Measurements from ENCODE around the gene MTF2. TPM values are rescaled to one million over a fixed set of nuclear protein-coding genes. Genes with fewer than 3 reads are reported as not detected.

MTF2 gene
- total RNA-seq, 1 donor from 2014 or later = 20.0 TPM

DNA sequence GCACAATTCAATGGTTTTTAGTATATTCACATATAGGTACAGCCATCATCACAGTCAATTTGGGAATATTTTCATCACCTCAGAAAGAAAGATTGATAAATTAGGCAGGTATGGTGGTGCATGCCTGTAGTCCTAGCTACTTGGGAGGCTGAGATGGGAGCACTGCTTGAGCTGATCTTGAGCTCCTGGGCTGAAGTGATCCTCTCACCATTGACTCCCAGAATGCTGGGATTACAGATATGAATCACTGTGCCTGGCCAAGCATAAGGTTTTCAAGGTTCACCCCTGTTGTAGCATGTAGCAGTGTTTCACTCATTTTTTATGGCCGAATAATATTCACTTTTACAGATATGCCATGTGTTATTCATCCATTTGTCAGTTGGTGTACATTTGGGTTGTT is 44.7 kb upstream of the MTF2 start:
- no peak for DNase-seq (ENCODE audit: low spot score)
- Mint-ChIP-seq H3K4me1 (ENCODE audit: low read depth) (no peaks in the 10 kb centered on the region), H3K9me3 (ENCODE audit: low read depth) (no peaks in the 10 kb centered on the region), H3K36me3 (ENCODE audit: low read depth) (no peaks in the 10 kb centered on the region), H3K27me3 (ENCODE audit: low read depth) (no peaks in the 10 kb centered on the region), H3K27ac (ENCODE audit: unreplicated experiment) (no peak overlapping the region), H3K4me3 (ENCODE audit: unreplicated experiment) (no peak overlapping the region)
- TF ChIP-seq, protein P1, sequence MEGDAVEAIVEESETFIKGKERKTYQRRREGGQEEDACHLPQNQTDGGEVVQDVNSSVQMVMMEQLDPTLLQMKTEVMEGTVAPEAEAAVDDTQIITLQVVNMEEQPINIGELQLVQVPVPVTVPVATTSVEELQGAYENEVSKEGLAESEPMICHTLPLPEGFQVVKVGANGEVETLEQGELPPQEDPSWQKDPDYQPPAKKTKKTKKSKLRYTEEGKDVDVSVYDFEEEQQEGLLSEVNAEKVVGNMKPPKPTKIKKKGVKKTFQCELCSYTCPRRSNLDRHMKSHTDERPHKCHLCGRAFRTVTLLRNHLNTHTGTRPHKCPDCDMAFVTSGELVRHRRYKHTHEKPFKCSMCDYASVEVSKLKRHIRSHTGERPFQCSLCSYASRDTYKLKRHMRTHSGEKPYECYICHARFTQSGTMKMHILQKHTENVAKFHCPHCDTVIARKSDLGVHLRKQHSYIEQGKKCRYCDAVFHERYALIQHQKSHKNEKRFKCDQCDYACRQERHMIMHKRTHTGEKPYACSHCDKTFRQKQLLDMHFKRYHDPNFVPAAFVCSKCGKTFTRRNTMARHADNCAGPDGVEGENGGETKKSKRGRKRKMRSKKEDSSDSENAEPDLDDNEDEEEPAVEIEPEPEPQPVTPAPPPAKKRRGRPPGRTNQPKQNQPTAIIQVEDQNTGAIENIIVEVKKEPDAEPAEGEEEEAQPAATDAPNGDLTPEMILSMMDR (IDR thresholded peaks at IDR 0.05) = no peak

GRCh38 chr1:93036672-93037071 is 42.4 kb upstream of the MTF2 start:
- Mint-ChIP-seq H3K4me3 (ENCODE audit: unreplicated experiment) (no peak overlapping the region), H3K4me1 (ENCODE audit: low read depth) (no peaks in the 10 kb centered on the region), H3K27me3 (ENCODE audit: low read depth) (peaks cover 1% of the 10 kb centered on the region), H3K9me3 (ENCODE audit: low read depth) (no peaks in the 10 kb centered on the region), H3K36me3 (ENCODE audit: low read depth) (no peaks in the 10 kb centered on the region), H3K27ac (ENCODE audit: unreplicated experiment) (no peak overlapping the region)
- no peak for DNase-seq (ENCODE audit: low spot score)
- TF ChIP-seq, protein P1 (IDR thresholded peaks at IDR 0.05) = no peak

GRCh38 chr1:93042187-93043056 is 36.7 kb upstream of the MTF2 start:
- peaks cover 4% of the 10 kb centered on the region for H3K27me3 Mint-ChIP-seq (ENCODE audit: low read depth)
- H3K27ac Mint-ChIP-seq (ENCODE audit: unreplicated experiment) = no peak overlapping the region
- no peak for DNase-seq (ENCODE audit: low spot score)
- no peaks in the 10 kb centered on the region for H3K9me3 Mint-ChIP-seq (ENCODE audit: low read depth)
- no peaks in the 10 kb centered on the region for H3K4me1 Mint-ChIP-seq (ENCODE audit: low read depth)
- TF ChIP-seq, protein P1 (IDR thresholded peaks at IDR 0.05) = no peak
- H3K4me3 Mint-ChIP-seq (ENCODE audit: unreplicated experiment) = no peak overlapping the region
- H3K36me3 Mint-ChIP-seq (ENCODE audit: low read depth) = no peaks in the 10 kb centered on the region

GRCh38 chr1:93043057-93043557 is 36.0 kb upstream of the MTF2 start:
- DNase-seq (ENCODE audit: low spot score) = no peak
- H3K9me3 Mint-ChIP-seq (ENCODE audit: low read depth) = no peaks in the 10 kb centered on the region
- peaks cover 4% of the 10 kb centered on the region for H3K27me3 Mint-ChIP-seq (ENCODE audit: low read depth)
- H3K4me3 Mint-ChIP-seq (ENCODE audit: unreplicated experiment) = no peak overlapping the region
- TF ChIP-seq, protein P1 (IDR thresholded peaks at IDR 0.05) = no peak
- no peaks in the 10 kb centered on the region for H3K36me3 Mint-ChIP-seq (ENCODE audit: low read depth)
- no peak overlapping the region for H3K27ac Mint-ChIP-seq (ENCODE audit: unreplicated experiment)
- no peaks in the 10 kb centered on the region for H3K4me1 Mint-ChIP-seq (ENCODE audit: low read depth)

GRCh38 chr1:93047618-93048017 is 31.5 kb upstream of the MTF2 start:
- no peaks in the 10 kb centered on the region for H3K4me1 Mint-ChIP-seq (ENCODE audit: low read depth)
- H3K27ac Mint-ChIP-seq (ENCODE audit: unreplicated experiment) = no peak overlapping the region
- no peak for DNase-seq (ENCODE audit: low spot score)
- H3K4me3 Mint-ChIP-seq (ENCODE audit: unreplicated experiment) = no peak overlapping the region
- no peaks in the 10 kb centered on the region for H3K36me3 Mint-ChIP-seq (ENCODE audit: low read depth)
- H3K27me3 Mint-ChIP-seq (ENCODE audit: low read depth) = no peaks in the 10 kb centered on the region
- TF ChIP-seq, protein P1 (IDR thresholded peaks at IDR 0.05) = no peak
- H3K9me3 Mint-ChIP-seq (ENCODE audit: low read depth) = peaks cover 3% of the 10 kb centered on the region

Measured in chondrocyte (in vitro differentiated cells).